HAP-1 (cell line): ENCODE data around the gene PHLDA2.

ENCODE experiments used
- DNase-seq, 2 experiments: peaks; one replicate each; pipeline ENCODE4 v3.0.0-alpha.2; 2016 to 2020; ENCODE audit warnings: low spot score in 2 of 2
- H3K27me3 ChIP-seq: fragments of 250-450 bp; sonication (Bioruptor Pico); 2 replicates; pipeline ENCODE4 v1.5.1; 2020; ENCODE audit warnings: low read depth, mild to moderate bottlenecking, moderate library complexity
- H3K36me3 ChIP-seq: fragments of 250-450 bp; sonication (Bioruptor Pico); replicated peaks from 2 replicates; pipeline ENCODE4 v1.5.1; 2020; ENCODE audit warnings: mild to moderate bottlenecking
- H3K4me1 ChIP-seq: fragments of 250-450 bp; sonication (Bioruptor Pico); 2 replicates; pipeline ENCODE4 v1.5.1; 2020; ENCODE audit warnings: mild to moderate bottlenecking
- H3K4me3 ChIP-seq: fragments of 250-450 bp; sonication (Bioruptor Pico); 2 replicates; pipeline ENCODE4 v1.5.1; 2020; ENCODE audit warnings: mild to moderate bottlenecking, moderate library complexity
- H3K9me3 ChIP-seq: fragments of 250-450 bp; sonication (Bioruptor Pico); 2 replicates; pipeline ENCODE4 v1.5.1; 2020; ENCODE audit warnings: mild to moderate bottlenecking, moderate library complexity
- in situ Hi-C: fragments of 300-500 bp; cut with MboI; formaldehyde crosslinking; loops from 3 replicates; pipeline ENCODE4 v1.14.3; 2020; ENCODE audit warnings: low sequenced_read_pairs, inconsistent platforms, mixed read lengths

Gene PHLDA2

GRCh38 chr11:2954263-2954662 lies 25.0 kb upstream of the PHLDA2 start:
- in situ Hi-C loops: no loop called here
- Histone ChIP-seq H3K9me3 (no peaks in the 10 kb centered on the region), H3K4me3 (no peak overlapping the region), H3K36me3 (peaks cover 100% of the 10 kb centered on the region), H3K27me3 (no peaks in the 10 kb centered on the region), H3K4me1 (no peaks in the 10 kb centered on the region)
- no peak for DNase-seq

DNA sequence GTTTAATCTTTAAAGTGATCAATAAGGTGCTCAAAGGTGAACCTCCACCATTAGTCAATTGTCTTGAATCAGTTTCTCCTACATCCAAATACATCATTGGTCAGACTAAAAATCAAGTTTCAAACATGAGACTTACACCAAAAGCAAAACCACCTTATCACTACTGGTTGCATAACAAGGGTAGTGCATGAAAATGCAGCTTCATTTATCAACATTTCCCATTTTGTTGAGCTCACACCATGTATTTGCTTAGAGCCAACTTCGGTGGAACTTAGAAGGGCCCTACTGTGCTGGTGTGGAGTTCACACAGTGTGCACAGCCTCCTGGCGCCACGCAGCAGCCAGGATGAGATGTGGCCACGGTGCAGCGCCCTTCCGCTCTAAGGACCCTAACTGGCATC lies 23.1 kb upstream of the PHLDA2 start:
- Histone ChIP-seq H3K27me3 (no peaks in the 10 kb centered on the region), H3K4me3 (no peak overlapping the region), H3K36me3 (peaks cover 98% of the 10 kb centered on the region), H3K9me3 (no peaks in the 10 kb centered on the region), H3K4me1 (no peaks in the 10 kb centered on the region)
- no peak for DNase-seq
- in situ Hi-C loops: no loop called here

DNA sequence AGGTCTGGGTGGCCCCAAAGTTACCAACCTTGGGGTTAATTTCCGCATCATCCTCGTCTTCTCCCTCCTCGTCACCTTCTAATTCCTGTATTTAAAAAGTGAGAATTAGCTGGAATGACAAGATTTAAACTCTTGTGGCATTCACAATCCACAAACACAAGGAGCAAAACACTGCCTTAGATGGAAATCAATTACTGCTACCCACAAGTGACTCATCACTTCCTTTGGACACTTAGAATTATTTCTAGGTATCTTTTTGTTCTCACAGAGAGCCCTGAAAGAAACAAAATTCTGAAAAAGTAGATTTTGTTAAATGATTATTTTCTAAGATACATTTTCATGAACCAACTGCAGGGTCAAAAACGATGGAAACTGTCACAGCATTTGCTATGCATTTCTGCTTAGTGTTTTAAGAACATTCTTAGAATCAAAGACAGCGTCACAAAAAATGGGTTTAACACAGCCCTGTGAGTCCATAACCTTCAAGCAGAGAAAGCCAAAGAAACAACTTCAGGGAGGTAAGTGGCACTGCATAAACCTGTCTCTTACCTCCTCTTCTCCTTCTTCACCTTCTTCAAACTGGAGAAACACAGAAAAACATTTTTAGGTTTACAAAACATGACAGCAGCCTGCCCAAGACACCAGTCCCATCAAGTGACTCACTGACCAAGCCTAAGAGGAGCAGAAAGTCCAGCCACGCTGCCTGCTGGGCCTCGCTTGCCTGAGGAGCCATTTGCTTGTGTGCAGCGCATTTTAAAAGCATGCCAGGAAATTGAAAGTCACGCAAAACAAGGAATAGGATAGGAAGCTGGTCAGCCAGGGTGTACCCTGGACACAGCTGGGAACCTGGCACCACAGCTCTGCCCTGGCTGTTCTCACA lies 22.3 kb upstream of the PHLDA2 start:
- H3K4me1 ChIP-seq: no peaks in the 10 kb centered on the region
- no peak overlapping the region for H3K4me3 ChIP-seq
- in situ Hi-C loops: no loop called here
- no peak for DNase-seq
- no peaks in the 10 kb centered on the region for H3K27me3 ChIP-seq
- H3K9me3 ChIP-seq: no peaks in the 10 kb centered on the region
- peaks cover 97% of the 10 kb centered on the region for H3K36me3 ChIP-seq

GRCh38 chr11:2950825-2951224 lies 21.6 kb upstream of the PHLDA2 start:
- Histone ChIP-seq H3K4me3 (no peak overlapping the region), H3K27me3 (no peaks in the 10 kb centered on the region), H3K36me3 (peaks cover 95% of the 10 kb centered on the region), H3K4me1 (no peaks in the 10 kb centered on the region), H3K9me3 (no peaks in the 10 kb centered on the region)
- no peak for DNase-seq
- in situ Hi-C loops: no loop called here

DNA sequence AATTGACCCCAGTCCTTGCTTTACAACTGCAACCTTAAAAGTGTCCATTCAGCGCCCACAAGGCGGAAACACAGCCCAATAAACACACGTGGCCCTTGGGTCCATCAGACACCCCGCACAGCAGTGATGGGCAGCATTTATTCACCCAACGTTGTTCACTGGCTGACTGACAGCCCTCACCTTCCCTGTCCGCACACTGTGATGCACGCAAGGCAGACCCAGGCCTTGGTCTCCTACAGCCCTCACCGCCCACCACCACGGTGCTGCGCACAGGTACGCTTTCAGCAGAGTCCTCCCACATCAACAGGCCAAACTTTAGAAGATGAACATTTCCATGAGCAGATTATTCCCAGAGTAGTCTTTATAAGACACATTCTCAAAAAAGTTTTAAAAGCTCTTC lies 20.7 kb upstream of the PHLDA2 start:
- in situ Hi-C loops: loop anchor here (25.0 kb wide), 1 partner anchor 462 kb away; no protein-coding TSS in a partner anchor
- no peaks in the 10 kb centered on the region for H3K4me1 ChIP-seq
- H3K4me3 ChIP-seq: no peak overlapping the region
- H3K27me3 ChIP-seq: no peaks in the 10 kb centered on the region
- H3K9me3 ChIP-seq: no peaks in the 10 kb centered on the region
- peaks cover 95% of the 10 kb centered on the region for H3K36me3 ChIP-seq
- no peak for DNase-seq

GRCh38 chr11:2947744-2948143 lies 18.5 kb upstream of the PHLDA2 start:
- DNase-seq: no peak
- no peaks in the 10 kb centered on the region for H3K9me3 ChIP-seq
- no peaks in the 10 kb centered on the region for H3K4me1 ChIP-seq
- H3K36me3 ChIP-seq: peaks cover 87% of the 10 kb centered on the region
- H3K4me3 ChIP-seq: no peak overlapping the region
- in situ Hi-C loops: loop anchor here (25.0 kb wide), 1 partner anchor 465 kb away; no protein-coding TSS in a partner anchor
- no peaks in the 10 kb centered on the region for H3K27me3 ChIP-seq

- no peak for DNase-seq
- in situ Hi-C loops: loop anchor here (25.0 kb wide), 1 partner anchor 466 kb away; no protein-coding TSS in a partner anchor
- Histone ChIP-seq H3K36me3 (peaks cover 68% of the 10 kb centered on the region), H3K4me1 (no peaks in the 10 kb centered on the region), H3K27me3 (no peaks in the 10 kb centered on the region), H3K9me3 (no peaks in the 10 kb centered on the region), H3K4me3 (no peak overlapping the region)
Observed at GRCh38 chr11:2945757-2946287, 16.6 kb upstream of the PHLDA2 start.

DNA sequence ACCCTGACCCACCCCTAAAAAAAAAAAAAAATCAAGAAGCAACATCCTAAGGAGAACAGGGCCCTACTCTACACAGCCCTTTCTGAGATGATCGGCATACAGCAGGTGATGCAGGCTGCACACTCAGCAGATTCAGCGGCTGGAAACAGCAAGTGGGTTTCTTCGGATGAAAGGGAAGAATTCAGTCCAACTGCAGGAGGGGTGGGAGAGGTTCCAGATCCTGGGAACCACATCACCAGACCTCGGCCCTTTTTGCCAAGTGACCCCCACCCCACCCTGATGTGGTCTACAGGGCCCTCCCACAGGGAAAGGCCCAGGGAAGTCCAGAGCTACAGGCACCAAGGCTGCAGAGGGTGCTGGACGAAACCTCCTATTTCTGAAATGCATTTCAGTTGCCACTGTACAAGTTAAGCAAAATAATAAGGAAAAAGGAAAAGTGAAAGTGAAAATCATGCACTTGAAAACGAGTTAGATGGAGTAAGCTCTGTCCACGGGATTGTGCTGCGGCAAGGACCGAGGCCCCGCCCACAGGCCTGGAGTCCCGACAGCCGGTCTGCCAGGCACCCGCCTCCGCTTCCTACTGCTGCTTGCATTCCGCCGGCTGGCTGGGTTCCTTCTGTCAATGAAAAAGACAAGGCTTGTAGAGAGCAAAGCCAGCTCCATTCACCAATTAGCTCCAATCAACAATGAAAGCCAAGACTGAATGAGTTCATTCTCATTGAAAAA lies 16.0 kb upstream of the PHLDA2 start:
- DNase-seq: no peak
- peaks cover 61% of the 10 kb centered on the region for H3K36me3 ChIP-seq
- no peaks in the 10 kb centered on the region for H3K4me1 ChIP-seq
- no peak overlapping the region for H3K4me3 ChIP-seq
- H3K9me3 ChIP-seq: no peaks in the 10 kb centered on the region
- in situ Hi-C loops: loop anchor here (25.0 kb wide), 1 partner anchor 467 kb away; no protein-coding TSS in a partner anchor
- no peaks in the 10 kb centered on the region for H3K27me3 ChIP-seq

DNA sequence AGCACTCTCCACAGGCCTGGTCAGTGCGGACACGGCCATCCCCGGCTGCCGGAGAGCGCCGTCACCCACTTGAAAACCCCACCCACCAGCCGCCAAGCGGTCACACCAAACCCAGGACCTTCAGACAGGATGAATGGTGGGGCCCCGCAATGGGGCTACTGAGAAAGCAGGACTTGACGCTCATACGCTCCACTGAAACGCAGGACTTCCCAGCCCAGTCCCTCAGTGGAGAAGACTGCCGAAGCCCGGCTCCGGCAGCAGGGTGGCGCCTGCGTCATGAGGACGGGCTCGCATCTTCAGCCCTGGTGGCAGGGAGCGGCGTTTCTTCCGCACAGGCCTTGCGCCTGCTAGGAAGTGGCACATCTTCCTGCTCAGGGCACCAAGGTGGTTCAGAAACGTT lies 15.3 kb upstream of the PHLDA2 start:
- Histone ChIP-seq H3K27me3 (no peaks in the 10 kb centered on the region), H3K4me3 (no peak overlapping the region), H3K4me1 (no peaks in the 10 kb centered on the region), H3K36me3 (peaks cover 55% of the 10 kb centered on the region), H3K9me3 (no peaks in the 10 kb centered on the region)
- no peak for DNase-seq
- in situ Hi-C loops: loop anchor here (25.0 kb wide), 1 partner anchor 468 kb away; no protein-coding TSS in a partner anchor

GRCh38 chr11:2943711-2944118 lies 14.5 kb upstream of the PHLDA2 start:
- peaks cover 8% of the 10 kb centered on the region for H3K9me3 ChIP-seq
- H3K36me3 ChIP-seq: peaks cover 47% of the 10 kb centered on the region
- no peaks in the 10 kb centered on the region for H3K27me3 ChIP-seq
- no peaks in the 10 kb centered on the region for H3K4me1 ChIP-seq
- in situ Hi-C loops: loop anchor here (25.0 kb wide), 1 partner anchor 469 kb away; no protein-coding TSS in a partner anchor
- DNase-seq: no peak
- H3K4me3 ChIP-seq: no peak overlapping the region

DNA sequence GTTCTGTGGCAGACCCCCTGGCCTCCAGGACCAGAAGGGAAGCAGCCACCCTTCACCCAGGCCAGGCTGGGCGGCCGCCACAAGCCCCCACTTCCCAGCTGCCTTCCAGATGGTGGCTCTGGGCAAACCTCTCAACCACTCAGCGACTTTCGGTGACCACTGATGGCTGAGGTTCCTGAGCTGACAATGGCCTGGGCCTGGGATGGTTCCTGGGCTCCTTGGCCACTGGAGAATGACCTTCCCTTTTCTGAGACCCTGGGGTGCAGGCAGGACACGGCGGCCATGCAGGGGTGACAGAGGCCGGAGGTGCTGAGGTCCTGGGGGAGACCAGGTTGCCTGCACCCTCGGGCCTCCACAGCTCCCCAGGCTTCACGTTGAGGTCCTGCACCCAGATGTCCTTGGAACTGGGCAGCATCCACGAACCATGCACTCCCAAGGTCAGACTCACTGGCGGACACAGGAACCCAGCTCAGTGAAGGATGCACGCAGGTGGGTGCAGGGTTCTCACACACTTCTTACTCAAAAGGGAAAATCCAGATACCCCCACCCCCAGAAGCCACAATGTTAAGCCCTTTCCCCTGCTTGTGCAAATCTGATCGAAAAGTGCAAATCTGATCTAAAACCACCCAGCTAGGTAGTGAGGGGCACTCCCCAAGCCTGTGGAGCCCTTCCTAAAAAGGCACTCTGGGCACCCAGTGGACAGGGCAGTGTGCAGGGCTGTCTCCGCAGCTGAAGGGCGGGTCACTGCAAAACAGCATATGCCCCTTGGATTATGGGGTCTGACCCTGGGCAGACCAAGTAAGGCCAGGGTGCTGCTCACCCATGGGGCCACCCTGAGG lies 13.9 kb upstream of the PHLDA2 start:
- peaks cover 9% of the 10 kb centered on the region for H3K9me3 ChIP-seq
- peaks cover 40% of the 10 kb centered on the region for H3K36me3 ChIP-seq
- in situ Hi-C loops: loop anchor here (25.0 kb wide), 1 partner anchor 469 kb away; no protein-coding TSS in a partner anchor
- H3K27me3 ChIP-seq: no peaks in the 10 kb centered on the region
- DNase-seq: no peak
- no peaks in the 10 kb centered on the region for H3K4me1 ChIP-seq
- H3K4me3 ChIP-seq: no peak overlapping the region

GRCh38 chr11:2942447-2942846 lies 13.2 kb upstream of the PHLDA2 start:
- H3K4me1 ChIP-seq: no peaks in the 10 kb centered on the region
- DNase-seq: no peak
- no peaks in the 10 kb centered on the region for H3K27me3 ChIP-seq
- H3K4me3 ChIP-seq: no peak overlapping the region
- peaks cover 34% of the 10 kb centered on the region for H3K36me3 ChIP-seq
- in situ Hi-C loops: loop anchor here (25.0 kb wide), 1 partner anchor 470 kb away; no protein-coding TSS in a partner anchor
- H3K9me3 ChIP-seq: peaks cover 10% of the 10 kb centered on the region
